ENCODE data around the gene CANT1. TPM values are rescaled to one million over a fixed set of nuclear protein-coding genes. Genes with fewer than 3 reads are reported as not detected.

The CANT1 gene
- total RNA-seq, 1 experiment from 2014 or later = 33.0 TPM

DNA sequence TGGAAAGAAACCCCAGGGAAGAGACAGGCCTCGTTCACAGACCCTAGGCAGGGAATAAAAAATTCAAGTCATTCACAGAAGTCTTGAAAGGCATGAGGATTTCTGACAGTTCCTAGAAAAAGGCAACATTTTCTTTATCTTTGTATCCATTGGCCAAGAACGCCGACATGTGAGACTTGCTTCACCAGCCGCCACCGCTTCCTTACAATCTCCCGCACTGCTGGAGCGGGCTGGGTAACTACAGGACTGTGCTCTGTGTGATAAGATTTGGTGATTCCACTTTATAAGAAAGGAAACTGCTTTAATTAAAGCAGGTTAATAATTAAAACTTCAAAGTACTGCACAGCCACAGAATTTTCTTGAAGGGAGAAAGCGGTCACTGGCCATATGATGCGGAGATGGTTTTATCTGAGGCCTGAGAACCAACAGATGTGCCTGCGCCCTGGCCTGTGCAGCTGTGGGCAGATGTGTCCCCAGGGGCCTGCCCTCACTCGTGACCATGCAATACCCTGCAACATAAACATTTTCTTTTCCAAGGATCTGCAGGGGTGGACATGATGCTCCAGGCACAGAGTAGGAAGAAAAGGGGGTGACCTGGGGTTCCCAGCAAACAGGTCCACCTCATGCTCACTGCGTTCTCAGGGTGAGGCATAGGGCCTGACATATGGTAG lies 16.9 kb downstream of the CANT1 start:
- H3K27ac Mint-ChIP-seq = no peak overlapping the region
- H3K4me3 Mint-ChIP-seq = no peak overlapping the region
- H3K27me3 Mint-ChIP-seq (ENCODE audit: low read depth) = peaks cover 26% of the 10 kb centered on the region
- no peak overlapping the region for H2BK120ac ChIP-seq (ENCODE audit: low read depth, low read length, poor library complexity, severe bottlenecking)
- no peak for DNase-seq
- H3T11ph ChIP-seq (ENCODE audit: low read length) = no peak overlapping the region
- H3K79me1 ChIP-seq (ENCODE audit: insufficient read depth, low read depth, low read length, poor library complexity, severe bottlenecking) = no peaks in the 10 kb centered on the region
- H2AK5ac ChIP-seq (ENCODE audit: insufficient read length, low read length) = no peak overlapping the region
- H3K4me1 Mint-ChIP-seq = no peaks in the 10 kb centered on the region
- H3K14ac ChIP-seq (ENCODE audit: insufficient read depth, low read length) = no peak overlapping the region
- H3K4me1 ChIP-seq (ENCODE audit: insufficient read depth, low read length) = no peaks in the 10 kb centered on the region
- no peaks in the 10 kb centered on the region for H3K27me3 ChIP-seq (ENCODE audit: insufficient read depth, low read length)
- no peak overlapping the region for H4K5ac ChIP-seq (ENCODE audit: insufficient read length, low read depth, low read length)
- H2BK12ac ChIP-seq (ENCODE audit: insufficient read length, low read depth, low read length) = no peak overlapping the region
- H2BK15ac ChIP-seq (ENCODE audit: low read depth, low read length) = no peak overlapping the region
- H3K18ac ChIP-seq (ENCODE audit: insufficient read length, low read depth, low read length) = no peak overlapping the region
- H3K56ac ChIP-seq (ENCODE audit: insufficient read length, low read depth, low read length) = no peak overlapping the region
- H3K9me3 ChIP-seq (ENCODE audit: control insufficient read depth, low read depth, low read length) = no peaks in the 10 kb centered on the region
- no CpG with 5 or more reads among the region's 12 CpGs for WGBS (ENCODE audit: extremely low coverage, insufficient read length, low lambda C conversion rate)
- H2BK5ac ChIP-seq (ENCODE audit: insufficient read length, low read length) = no peak overlapping the region
- TF ChIP-seq, protein P1, sequence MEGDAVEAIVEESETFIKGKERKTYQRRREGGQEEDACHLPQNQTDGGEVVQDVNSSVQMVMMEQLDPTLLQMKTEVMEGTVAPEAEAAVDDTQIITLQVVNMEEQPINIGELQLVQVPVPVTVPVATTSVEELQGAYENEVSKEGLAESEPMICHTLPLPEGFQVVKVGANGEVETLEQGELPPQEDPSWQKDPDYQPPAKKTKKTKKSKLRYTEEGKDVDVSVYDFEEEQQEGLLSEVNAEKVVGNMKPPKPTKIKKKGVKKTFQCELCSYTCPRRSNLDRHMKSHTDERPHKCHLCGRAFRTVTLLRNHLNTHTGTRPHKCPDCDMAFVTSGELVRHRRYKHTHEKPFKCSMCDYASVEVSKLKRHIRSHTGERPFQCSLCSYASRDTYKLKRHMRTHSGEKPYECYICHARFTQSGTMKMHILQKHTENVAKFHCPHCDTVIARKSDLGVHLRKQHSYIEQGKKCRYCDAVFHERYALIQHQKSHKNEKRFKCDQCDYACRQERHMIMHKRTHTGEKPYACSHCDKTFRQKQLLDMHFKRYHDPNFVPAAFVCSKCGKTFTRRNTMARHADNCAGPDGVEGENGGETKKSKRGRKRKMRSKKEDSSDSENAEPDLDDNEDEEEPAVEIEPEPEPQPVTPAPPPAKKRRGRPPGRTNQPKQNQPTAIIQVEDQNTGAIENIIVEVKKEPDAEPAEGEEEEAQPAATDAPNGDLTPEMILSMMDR (conservative IDR thresholded peaks at IDR 0.05) = no peak
- H3K4ac ChIP-seq (ENCODE audit: low read depth, low read length) = no peak overlapping the region
- H3K27ac ChIP-seq (ENCODE audit: insufficient read length, low read depth, low read length) = no peak overlapping the region
- H3K9me3 Mint-ChIP-seq = no peaks in the 10 kb centered on the region
- peaks cover 19 to 58% (median 34%) of the 10 kb centered on the region in 3 experiments for H3K36me3 Mint-ChIP-seq (ENCODE audit: insufficient read depth in 1 of 3, low read depth in 3 of 3)
- H4K8ac ChIP-seq (replicated peaks; ENCODE audit: insufficient read length, low read depth, low read length) = no peak overlapping the region
- no peak overlapping the region for H2BK20ac ChIP-seq (ENCODE audit: low read depth, low read length, poor library complexity, severe bottlenecking)
- H4K20me1 ChIP-seq (ENCODE audit: control insufficient read depth, insufficient read depth, insufficient read length) = no peaks in the 10 kb centered on the region
- H2AFZ ChIP-seq (ENCODE audit: low read length) = no peak overlapping the region
- H3K4me2 ChIP-seq (ENCODE audit: insufficient read depth, insufficient read length, low read length) = no peak overlapping the region
- no peak overlapping the region for H4K91ac ChIP-seq (ENCODE audit: insufficient read length, low read depth, low read length)
- no peak overlapping the region for H3K23ac ChIP-seq (ENCODE audit: insufficient read length, low read depth, low read length)
- no peaks in the 10 kb centered on the region for H3K23me2 ChIP-seq (ENCODE audit: insufficient read length, low read depth, low read length, poor library complexity, severe bottlenecking)
- H3K79me2 ChIP-seq (ENCODE audit: insufficient read depth, low read length) = no peaks in the 10 kb centered on the region
- H3K9ac ChIP-seq (ENCODE audit: extremely low read depth, insufficient read length, low read length) = no peak overlapping the region
